COLO668 (cell line): ENCODE data around the gene ABHD10.

Source experiments
- DNase-seq: peaks from one replicate; lab custom pipeline; 2025; ENCODE audit not compliant: unreplicated experiment; lab: John Stamatoyannopoulos, UW

The ABHD10 gene

DNA sequence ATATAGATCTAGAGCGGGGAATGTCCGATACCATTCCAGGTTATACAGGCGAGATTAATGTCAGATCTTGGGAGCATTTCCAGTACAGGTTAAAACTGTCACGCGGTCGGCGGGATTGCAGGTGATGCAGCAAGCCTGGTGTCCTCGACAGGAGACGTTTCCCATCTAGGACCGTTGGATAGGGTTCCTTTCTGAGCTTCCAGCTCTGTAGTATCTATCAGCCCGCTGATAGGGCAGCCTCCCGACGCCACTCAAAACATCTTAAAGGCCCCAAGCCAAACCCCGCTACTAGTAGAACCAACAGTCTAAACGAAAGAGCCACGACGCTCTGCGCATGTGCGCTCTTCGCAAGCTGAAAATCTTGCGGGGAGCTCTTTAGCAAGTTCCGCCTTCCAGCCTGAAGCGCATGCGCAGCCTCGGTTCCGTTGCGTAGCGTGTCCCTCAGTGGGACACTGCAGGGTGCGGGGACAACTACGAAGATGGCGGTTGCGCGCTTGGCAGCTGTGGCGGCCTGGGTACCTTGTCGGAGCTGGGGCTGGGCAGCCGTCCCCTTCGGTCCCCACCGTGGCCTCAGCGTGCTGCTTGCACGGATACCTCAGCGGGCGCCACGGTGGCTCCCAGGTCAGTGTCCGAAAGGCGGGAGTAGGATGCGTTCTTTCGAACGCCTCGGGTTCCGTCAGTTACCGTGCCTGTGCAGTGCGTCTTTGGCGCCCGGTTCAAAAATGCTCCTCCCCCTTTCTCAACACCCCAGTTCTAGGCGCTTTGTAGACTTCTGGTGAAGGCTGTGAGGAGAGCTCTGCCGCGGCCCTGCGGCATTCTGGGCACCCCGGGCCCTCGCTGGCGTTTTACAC lies at the start of gene ABHD10:
Gene ABHD10, plus strand, starts transcription at position 444 of the 851 bp plus-strand sequence. Its CDS starts 36 bp downstream, at position 480.
- peak; percentile 91 for DNase-seq

DNA sequence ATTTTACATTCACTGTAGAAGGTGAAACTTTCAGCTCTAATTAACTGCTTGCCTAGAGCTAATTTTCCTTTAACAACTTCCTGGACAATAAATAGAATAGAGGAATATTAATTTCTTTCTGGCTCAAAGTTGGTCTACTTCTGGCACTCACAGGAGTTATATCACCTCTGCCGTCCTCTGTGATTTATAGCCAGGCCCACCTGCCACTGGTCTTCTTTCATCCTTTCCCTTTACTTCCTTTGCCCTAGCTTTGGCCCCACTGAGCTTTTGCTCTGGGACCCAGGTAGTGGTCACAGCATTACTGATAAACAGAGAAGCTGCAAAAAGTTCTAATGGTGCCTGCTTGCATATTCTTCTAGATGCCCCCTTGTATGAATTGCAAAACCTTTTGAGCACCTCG lies 49.3 kb upstream of the ABHD10 start:
- no peak for DNase-seq

DNA sequence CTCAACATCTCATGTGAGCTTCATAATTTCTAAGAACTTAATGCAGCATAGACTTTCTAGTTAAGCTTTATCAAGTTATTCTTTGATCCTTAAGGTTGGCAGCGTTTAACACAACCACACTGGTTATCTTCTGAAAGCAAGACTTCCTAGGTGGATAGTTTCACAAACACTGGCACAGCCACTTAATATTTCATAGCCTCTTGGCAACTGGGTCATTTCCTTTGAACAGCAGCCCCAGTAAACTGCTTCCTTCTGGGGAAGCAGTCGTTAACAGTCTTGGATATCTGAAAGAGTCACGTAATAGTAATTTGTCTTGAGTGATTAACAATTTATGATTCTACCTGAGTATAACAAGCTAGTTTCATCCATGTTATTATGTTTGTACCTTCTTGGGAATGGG lies 45.9 kb upstream of the ABHD10 start:
- DNase-seq, result no peak

DNA sequence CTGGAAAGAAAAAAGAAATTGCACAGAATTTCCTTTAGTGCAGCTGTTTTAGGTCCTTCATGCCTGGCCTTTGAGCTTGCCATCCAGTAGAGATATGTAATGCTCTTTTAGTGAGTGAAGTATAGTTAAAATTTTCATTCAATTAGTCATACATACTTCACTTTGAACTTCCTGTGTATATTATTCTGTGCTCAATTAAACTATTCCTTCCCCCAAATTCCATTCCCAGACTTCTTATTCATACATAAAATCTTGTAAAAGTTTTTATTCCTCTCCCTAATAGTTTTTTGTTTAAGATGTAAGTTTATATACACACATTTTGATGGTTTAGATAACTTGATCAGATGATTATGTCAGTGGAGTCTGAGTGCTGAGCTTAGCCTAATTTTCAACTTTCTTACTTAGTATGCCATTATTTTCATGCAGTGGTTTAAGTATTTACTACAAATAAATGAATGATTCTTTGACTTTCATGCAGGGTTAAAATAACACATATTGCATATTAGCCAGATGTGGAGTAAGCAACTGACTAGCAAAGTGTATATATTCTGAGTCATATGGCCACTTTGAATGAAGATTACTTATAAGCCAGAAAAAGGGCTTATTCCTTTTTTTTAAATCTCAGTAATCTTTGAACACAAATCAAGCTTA lies 42.5 kb upstream of the ABHD10 start:
- no peak for DNase-seq

DNA sequence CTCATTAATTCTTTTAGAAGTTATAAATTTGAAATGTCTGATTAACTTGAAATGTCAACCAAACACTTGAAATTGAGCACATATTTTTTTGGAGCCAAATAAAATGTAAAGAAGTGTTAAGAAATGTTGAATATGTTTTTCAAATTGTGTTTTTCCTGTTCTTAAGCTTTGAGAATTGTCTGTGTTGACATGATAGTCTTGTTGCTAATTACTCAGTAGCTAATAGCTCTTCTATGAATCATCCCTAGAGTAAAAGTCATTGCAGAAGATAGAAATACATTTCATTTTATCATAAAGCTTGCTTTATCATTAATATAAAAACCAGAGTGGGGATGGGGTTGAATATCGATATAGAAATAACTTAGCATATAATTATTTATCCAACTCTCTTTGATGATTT lies 41.9 kb upstream of the ABHD10 start:
- no peak for DNase-seq

DNA sequence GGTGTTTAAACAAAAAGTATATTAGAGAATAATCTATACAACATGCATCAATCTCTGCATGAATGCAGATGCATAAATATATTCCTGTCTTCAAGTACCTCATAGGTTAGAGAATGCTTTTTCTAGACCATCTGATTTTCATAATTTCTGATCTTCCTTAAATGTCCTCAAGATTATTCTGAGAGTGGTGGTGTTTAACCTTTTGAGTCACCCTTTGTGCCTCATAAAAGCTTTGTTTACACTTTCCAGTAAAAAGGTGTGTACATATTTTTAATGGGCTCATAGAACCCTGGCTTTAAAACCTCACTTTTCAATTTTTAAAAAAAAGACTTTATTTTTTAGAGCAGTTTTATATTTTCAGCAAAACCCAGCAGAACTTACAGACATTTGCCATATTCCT lies 41.0 kb upstream of the ABHD10 start:
- no peak for DNase-seq

DNA sequence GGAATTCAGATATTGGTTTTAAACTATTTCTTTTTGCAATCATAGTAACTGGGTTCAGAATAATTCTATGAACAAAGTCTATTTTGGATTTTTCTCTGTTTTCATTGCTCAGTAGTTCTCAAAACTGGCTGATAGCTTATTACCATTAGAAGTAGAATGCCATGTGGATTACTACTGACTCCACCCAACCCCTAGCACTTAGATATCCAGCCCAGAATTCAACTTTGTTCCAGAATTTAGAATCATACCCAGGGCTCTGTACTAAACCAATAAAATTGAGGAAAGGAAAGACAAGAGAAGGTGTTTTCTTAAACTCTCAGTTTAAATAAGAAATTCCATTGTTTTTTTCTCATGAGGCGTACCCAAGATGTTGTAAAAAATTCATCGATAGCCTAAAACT lies 39.0 kb upstream of the ABHD10 start:
- DNase-seq, result no peak

DNA sequence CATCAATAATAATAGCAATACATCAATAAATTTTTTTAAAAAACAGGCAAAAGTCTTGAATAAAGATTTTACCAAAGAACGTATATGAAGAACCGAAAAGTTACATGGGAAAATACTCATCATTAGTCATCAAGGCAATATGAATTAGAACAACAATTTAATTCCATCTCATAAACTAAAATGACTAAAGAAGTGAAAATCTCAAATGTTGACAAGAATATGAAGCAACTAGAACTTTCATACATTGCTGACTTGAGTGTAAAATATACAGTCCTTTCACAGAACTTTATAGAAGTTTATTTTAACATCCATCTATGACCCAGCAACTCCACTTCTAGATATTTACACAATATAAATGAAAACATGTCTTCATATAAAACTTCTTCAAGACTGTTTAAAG lies 35.3 kb upstream of the ABHD10 start:
- no peak for DNase-seq

DNA sequence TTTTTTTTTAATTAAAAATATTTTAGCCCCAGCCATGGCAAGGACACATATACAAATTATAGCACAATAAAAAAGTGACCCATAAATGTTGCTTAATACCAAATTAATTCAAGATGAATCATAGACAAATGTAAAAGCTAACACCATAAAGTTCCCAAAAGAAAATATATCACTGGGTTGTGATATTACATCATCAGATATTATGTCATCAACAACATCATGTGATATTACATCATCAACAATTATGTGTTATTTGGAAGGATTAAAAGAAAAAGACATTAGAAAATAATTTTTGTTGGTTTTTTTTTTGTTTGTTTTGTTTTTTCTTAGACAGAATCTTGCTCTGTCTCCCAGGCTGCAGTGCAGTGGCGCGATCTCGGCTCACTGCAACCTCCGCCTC lies 34.5 kb upstream of the ABHD10 start:
- no peak for DNase-seq

DNA sequence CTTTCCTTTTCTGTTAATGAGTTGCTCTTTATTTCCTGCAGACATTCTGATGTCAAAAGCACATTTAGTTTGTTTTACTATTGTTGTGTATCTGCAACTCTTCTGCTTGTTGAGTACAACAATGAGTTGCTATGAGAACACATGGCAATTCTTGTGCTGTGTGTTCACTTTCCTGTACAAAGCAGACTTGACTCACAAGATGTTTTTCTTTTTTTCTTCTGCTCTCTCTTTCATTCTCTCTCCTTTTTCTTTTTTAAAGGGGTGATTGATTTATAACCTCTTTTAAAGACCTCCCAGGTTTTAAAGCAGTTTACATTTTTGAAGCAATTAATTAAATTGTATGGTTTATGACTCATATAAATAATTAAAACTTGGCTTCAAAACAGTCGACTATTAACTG lies 31.6 kb upstream of the ABHD10 start:
- no peak for DNase-seq

DNA sequence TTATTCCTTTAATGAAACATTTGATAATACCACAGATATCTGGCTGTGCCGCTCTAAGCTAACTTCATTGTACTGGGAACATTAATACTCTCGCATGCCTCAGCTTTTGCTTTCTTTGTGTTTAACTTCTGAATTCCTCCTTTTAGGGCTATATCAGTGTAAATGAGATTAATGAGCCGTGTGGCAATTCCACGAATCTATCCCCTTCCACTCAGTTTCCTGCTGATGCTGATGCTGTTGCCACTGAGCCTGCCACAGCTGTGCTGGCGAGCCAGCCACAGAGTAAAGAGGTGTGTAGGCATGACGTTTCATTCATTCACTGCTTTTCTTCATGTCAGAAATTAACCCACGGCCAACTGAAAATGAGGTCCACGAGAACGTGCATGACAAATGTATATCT lies 30.0 kb upstream of the ABHD10 start:
- no peak for DNase-seq

DNA sequence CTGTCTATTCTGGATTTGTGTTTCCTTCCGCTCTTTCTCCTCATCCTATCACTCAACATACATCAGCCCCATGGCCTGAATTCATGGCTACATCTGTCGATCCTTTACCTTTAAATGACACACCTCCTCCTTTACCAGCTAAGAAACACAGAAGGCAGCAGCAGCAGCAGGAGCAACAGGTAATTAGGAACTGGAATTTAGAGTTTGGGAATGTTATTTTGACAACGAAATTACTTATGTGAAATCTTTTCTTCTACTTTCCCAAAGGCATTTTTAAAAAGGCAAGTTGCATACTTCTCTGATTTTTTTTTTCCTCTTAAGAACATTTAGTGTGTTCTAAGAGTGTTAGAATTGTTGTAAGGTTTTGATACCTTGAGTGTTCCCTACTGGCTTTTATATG lies 29.1 kb upstream of the ABHD10 start:
- DNase-seq, result no peak

DNA sequence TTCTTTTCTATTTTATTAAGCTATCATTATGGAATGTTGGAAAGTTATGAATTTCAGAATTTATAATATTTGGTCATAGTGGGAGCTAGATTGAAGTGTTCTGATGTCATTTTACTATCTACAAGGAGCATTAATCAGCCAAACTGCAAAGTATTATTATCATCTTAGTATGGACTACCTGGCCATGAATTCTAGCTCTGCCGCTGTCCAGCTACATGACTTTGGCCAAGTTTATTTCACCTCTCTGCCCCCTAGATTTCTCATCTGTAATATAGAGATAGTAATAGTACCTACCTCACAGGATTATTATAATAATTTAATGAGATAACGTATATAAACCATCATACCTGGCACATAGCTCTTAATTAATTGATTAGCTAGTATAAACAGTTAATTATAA lies 27.8 kb upstream of the ABHD10 start:
- no peak for DNase-seq

DNA sequence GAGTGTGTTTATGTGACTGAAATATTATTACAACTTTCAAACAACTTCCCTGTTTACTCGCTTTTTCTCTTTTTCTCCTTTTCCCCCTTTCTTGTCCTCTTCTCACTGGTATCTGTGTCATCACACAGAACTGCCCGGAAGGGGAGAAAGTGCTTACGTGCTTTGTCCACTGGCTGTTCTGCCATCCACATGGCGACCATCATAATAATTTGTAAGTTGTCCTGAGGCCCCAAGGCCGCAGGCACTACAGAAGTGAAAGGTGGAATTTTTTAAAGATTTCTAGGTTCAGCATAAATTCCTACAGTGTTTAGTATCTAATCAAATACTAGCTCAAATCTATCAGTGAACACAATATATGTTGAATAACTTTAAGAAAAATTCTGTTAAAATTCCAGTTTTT lies 26.7 kb upstream of the ABHD10 start:
- DNase-seq, result no peak

DNA sequence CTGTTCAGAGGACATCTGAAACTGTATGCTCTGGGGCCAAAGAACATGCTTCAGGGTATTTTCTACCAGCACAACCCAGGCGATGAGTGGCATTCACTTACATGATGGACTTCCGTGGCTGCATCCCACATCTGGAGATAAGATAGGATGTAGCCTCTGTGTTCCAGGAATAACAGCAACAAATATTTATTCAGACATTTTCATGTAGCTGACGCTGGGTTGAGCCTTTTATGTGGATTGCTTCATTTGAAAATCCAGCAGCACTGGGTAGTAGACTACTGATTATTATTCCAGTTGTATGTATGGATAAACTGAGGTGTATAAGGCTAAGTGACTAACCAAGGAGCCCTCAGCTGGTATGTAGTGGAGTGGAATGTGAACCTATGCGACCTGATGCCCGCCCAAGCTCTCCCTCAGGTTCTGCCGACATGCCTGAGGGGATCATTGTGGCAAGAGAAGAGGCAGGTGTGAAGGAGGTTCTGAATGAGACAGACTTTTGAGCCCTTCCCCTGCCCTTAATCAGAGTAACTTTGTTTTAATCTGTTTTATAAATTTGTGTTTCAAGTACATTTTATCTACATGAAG lies 25.9 kb upstream of the ABHD10 start:
- DNase-seq, result no peak

DNA sequence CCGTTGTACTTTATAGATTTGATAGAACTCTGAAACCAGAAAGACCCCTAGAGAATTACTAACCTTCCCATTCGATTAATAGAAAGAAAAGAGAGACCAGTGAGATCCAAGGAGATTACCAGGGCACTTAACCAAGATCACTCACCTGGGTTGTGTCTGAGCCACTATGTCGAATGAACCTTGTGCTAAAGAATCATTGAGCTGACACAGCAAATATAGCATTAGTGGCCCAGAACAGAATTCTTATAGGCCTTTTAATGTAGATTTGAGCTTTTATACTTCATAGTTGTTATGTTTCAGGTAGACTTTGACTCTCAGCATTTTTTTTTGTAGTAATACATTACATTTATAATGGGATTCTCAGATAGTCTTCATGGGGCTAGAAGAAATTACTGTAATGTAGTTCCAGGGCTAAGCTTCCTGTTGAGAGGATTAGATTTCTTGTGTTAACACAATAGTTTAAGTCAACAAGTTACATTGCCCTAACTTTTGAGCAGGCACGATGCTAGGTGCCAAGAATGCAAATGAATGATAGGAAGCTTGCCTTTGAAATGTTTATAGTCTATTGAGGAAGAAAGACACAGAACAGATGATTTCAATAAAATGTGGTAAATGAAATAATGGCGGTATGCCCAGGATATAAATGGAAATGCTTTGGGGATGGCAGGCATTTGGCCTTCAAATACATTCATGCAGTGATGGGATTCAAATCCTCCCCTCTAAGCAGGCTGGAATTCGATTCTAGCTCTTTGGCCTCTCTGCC lies 24.4 kb upstream of the ABHD10 start:
- no peak for DNase-seq

DNA sequence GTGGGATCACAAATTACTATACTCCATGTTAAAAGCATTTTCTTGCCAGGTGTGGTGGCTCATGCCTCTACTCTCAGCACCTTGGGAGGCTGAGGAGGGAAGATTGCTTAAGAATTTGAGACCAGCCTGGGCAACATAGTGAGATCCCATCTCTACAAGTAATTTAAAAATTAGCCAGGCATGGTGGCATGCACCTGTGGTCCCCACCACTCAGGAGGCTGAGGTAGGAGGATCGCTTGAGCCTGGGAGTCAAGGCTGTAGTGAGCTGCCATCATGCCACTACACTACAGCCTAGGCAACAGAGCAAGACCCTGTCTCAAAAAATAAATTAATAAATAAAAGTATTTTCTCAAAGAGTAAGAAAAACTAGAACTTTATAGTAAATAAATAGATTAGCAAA lies 22.9 kb upstream of the ABHD10 start:
- DNase-seq, result no peak

DNA sequence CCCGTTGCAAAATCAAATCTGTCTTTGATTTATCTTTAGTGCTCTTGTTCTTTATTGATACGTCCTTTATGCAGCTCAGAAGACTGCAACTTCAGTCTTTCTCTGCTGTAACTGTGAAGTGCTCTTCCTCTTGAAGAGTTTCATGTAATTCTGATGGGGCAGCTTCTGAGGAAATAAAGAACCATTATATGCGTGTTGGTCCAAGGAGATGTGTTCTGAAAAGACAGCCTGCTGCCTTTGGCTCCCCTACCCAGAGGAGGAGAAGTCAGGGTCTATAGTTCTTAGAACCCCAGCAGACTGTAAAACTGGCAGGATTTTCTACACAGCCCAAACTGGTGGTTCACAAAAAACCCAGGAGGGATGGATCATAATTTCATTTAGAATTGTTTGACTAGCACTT lies 22.4 kb upstream of the ABHD10 start:
- no peak for DNase-seq

DNA sequence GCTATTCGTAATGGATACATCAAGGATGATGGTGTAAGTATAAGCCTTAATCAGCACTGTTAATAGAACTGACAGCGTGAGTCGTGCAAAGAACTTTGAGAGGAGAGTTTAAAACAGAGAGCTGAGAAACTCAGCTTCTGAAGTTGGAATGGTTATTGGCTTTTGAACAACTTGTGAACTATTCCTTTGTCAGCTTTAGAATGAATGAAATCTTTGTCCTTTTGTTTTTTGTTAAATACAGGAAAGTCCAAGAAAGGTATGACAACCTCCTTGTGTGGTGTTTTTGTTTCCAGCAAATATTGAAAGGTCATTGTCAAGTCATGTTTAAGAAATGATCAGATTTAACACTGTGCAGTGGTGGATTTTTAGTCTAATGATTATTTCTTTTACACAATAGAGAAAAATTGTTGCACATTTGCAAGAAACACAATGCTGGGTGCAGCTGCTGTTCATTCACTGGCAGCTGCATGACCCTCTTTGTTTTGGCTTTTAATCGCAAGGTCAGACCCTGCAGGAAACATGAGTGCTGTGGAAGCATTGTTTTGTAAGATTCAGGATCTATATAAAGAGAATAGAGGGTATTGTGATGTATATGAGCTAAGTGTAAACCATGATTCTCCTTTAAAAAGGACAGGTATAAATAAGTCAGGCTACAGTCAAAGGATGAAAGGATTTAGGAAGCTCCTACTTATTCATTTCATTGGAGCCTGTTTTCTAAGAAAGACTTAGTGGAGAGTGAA lies 21.7 kb upstream of the ABHD10 start:
- DNase-seq, result peak; percentile 29

DNA sequence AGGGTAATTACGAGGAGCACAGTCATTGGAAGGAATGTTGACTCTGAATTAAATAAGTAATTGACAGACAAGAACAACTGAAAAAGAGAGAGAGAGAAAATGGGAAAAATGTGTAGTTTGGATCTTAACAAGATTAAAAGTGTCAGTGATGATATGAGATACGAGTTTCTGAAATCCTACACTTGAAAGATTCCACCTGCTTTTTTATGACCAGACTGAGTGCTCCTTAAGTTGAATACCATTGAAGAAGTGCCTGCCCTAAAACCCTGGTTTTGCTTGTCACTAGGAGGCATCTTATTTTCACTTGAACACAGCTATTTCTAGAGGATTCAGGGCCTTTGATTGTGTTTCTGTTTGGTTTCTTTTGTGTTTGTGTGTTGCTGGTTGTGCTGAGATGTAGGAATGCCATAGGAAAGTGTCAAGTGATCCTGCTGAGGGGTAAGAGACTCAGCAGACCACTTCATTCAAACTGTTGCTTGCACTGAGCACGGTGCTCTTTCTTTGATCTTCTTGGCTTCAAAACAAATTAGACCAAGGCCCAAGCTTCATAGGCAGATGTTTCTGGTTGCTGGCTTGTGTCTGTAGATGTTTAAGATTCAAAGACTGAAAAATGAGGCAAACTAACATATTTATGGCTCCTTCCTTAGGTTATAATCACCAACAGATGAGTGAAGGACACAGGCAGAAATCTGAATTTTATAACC lies 17.2 kb upstream of the ABHD10 start:
- DNase-seq, result no peak
